K562 (cell line): Measurements from ENCODE around the gene SYNPO2. TPM values are rescaled to one million over a fixed set of nuclear protein-coding genes. Genes with fewer than 3 reads are reported as not detected.

Source experiments
- ATAC-seq: fragments of 200-7000 bp; cut with Tn5 transposase; 3 replicates; pipeline ENCODE4 v1.9.1; 2020; ENCODE audit warnings: moderate library complexity
- BruUV-seq: library from RNA; stranded (reverse); fragments of 400-500 nt; replicated peaks from 2 replicates; lab custom pipeline; 2021; lab: Mats Ljungman, UMichigan
- CTCF ChIA-PET: fragments of 300-600 bp; formaldehyde crosslinking; extraction: SDS; loops from one replicate; lab custom pipeline; 2021; ENCODE audit warnings: low intra/inter-chr PET ratio; lab: Yijun Ruan, JAX
- POLR2A ChIA-PET: fragments of 300-600, 350-650 bp; sonication (Branson Sonifier 250); formaldehyde crosslinking; extraction: SDS; loops from one replicate; lab custom pipeline; 2021; ENCODE audit warnings: antibody characterized with exemption, inconsistent platforms; lab: Yijun Ruan, JAX
- DNase-seq, 4 experiments: peaks; one replicate each; pipeline versions ENCODE4 v3.0.0 to v3.0.0-alpha.2; 2011 to 2018; ENCODE audit warnings: low spot score in 3 of 4, mixed read lengths in 3 of 4; ENCODE audit errors: extremely low read depth in 1 of 4
- FAIRE-seq: peaks from 2 replicates; lab custom pipeline; 2011; peaks lifted over from hg19 to GRCh38; lab: Jason Lieb, UNC
- H2AFZ ChIP-seq: 2 replicates; pipeline ENCODE4 v1.6.0; 2011; ENCODE audit warnings: low read depth, low read length, control low read depth, inconsistent platforms
- H3K27ac ChIP-seq: fragments of 200-600 bp; 3 replicates; pipeline ENCODE4 v1.8.0; 2011; ENCODE audit warnings: low read depth, mild to moderate bottlenecking, control low read depth, inconsistent platforms, low read length, moderate library complexity, mixed read lengths; ENCODE audit errors: extremely low read depth
- H3K27me3 ChIP-seq, 2 experiments: fragments of 300-600 bp in 1 of 2; 2 replicates in 1 of 2; 3 replicates in 1 of 2; pipeline versions ENCODE4 v1.6.0 to v1.8.0; 2011; ENCODE audit warnings: inconsistent platforms in 2 of 2, low read length in 2 of 2, mild to moderate bottlenecking in 1 of 2, mixed read lengths in 1 of 2, moderate library complexity in 1 of 2; ENCODE audit not compliant: control insufficient read depth in 2 of 2, insufficient read depth in 2 of 2
- H3K36me3 ChIP-seq: fragments of 300-600 bp; 3 replicates; pipeline ENCODE4 v1.8.0; 2011; ENCODE audit warnings: mild to moderate bottlenecking, low read length, inconsistent platforms; ENCODE audit not compliant: control insufficient read depth, insufficient read depth
- H3K4me1 ChIP-seq, 2 experiments: fragments of 200-600 bp in 1 of 2; replicated peaks in 1 of 2; 2 replicates in 1 of 2; 3 replicates in 1 of 2; pipeline versions ENCODE4 v1.5.1 to v1.8.0; 2011; ENCODE audit warnings: inconsistent platforms in 2 of 2, low read length in 2 of 2, mild to moderate bottlenecking in 1 of 2, mixed read lengths in 1 of 2, moderate library complexity in 1 of 2; ENCODE audit not compliant: control insufficient read depth in 2 of 2, insufficient read depth in 2 of 2
- H3K4me2 ChIP-seq: 2 replicates; pipeline ENCODE4 v1.6.1; 2011; ENCODE audit warnings: low read length, control low read depth, inconsistent platforms, mixed read lengths; ENCODE audit not compliant: insufficient read depth
- H3K4me3 ChIP-seq: fragments of 200-600 bp; sonication (generic), shearing (Covaris generic); 2 replicates; pipeline ENCODE4 v1.5.1; 2016; ENCODE audit warnings: control low read depth, inconsistent platforms
- H3K79me2 ChIP-seq: fragments of 200-600 bp; 3 replicates; pipeline ENCODE4 v1.8.0; 2011; ENCODE audit warnings: low read length, inconsistent platforms; ENCODE audit not compliant: control insufficient read depth, insufficient read depth
- H3K9ac ChIP-seq, 2 experiments: 2 replicates each; pipeline versions ENCODE4 v1.6.0 to v1.6.1; 2011; ENCODE audit warnings: low read depth in 2 of 2, low read length in 2 of 2, control low read depth in 1 of 2, inconsistent platforms in 1 of 2, mild to moderate bottlenecking in 1 of 2, mixed read lengths in 1 of 2; ENCODE audit not compliant: insufficient read depth in 1 of 2
- H3K9me1 ChIP-seq: one replicate; pipeline ENCODE4 v1.6.0; 2011; ENCODE audit warnings: inconsistent platforms, mild to moderate bottlenecking, low read length, moderate library complexity; ENCODE audit not compliant: control insufficient read depth, insufficient read depth
- H3K9me3 ChIP-seq: replicated peaks from 2 replicates; pipeline ENCODE4 v1.5.1; 2011; ENCODE audit warnings: low read depth, low read length, inconsistent platforms; ENCODE audit not compliant: control insufficient read depth, insufficient read depth
- H4K20me1 ChIP-seq: replicated peaks from 2 replicates; pipeline ENCODE4 v1.6.1; 2011; ENCODE audit warnings: low read length, inconsistent platforms, mixed read lengths; ENCODE audit not compliant: control insufficient read depth, insufficient read depth
- ETS1 ChIP-seq: conservative IDR thresholded peaks from 2 replicates; pipeline ENCODE4 v1.6.1; 2011; ENCODE audit warnings: low read depth, mild to moderate bottlenecking, low read length; ENCODE audit not compliant: control insufficient read depth
- GTF2A2 ChIP-seq: IDR thresholded peaks from 2 replicates; pipeline ENCODE4 v1.6.1; 2016; ENCODE audit warnings: mild to moderate bottlenecking, missing genetic modification characterization, missing compliant biosample characterization
- IRF9 ChIP-seq: fragments of 450-650 bp; IDR thresholded peaks from 2 replicates; pipeline ENCODE4 v1.6.1; 2016; ENCODE audit warnings: missing biosample characterization, missing genetic modification characterization
- KDM1A ChIP-seq, 2 experiments: fragments of 450-650 bp; IDR thresholded peaks; 2 replicates each; pipeline ENCODE4 v1.6.1; 2016; ENCODE audit warnings: mild to moderate bottlenecking in 2 of 2
- MTA3 ChIP-seq: fragments of 450-650 bp; formaldehyde crosslinking; IDR thresholded peaks from 2 replicates; pipeline ENCODE4 v1.6.1; 2017; ENCODE audit warnings: mild to moderate bottlenecking, borderline replicate concordance
- NELFE ChIP-seq: IDR thresholded peaks from 2 replicates; pipeline ENCODE4 v1.6.1; 2011; ENCODE audit warnings: mild to moderate bottlenecking; ENCODE audit not compliant: insufficient read depth, insufficient read length
- SUPT5H ChIP-seq: fragments of 450-650 bp; IDR thresholded peaks from 2 replicates; pipeline ENCODE4 v1.6.1; 2016
- TBL1XR1 ChIP-seq, 2 experiments: IDR thresholded peaks; 2 replicates each; pipeline ENCODE4 v1.6.1; 2012; ENCODE audit warnings: improper control_type of control experiment in 2 of 2, low read length in 2 of 2, mild to moderate bottlenecking in 1 of 2
- ZNF12 ChIP-seq: sonication (generic); formaldehyde crosslinking; IDR thresholded peaks from 2 replicates; pipeline ENCODE4 v1.4.0; 2020; ENCODE audit warnings: mild to moderate bottlenecking, missing genetic modification reagents
- ZNF583 ChIP-seq: fragments of 250-450 bp; sonication (Bioruptor Pico); IDR thresholded peaks from 2 replicates; pipeline ENCODE4 v1.4.0; 2020
- WGBS: fragments of 100-300 bp; shearing (Covaris generic); methylation state at CpG from one replicate; pipeline ENCODE4 v1.1.6; 2016; ENCODE audit warnings: low coverage, mixed read lengths; ENCODE audit not compliant: insufficient coverage; ENCODE audit errors: missing lambda C conversion rate; 5-methylcytosine and 5-hydroxymethylcytosine counted together
- in situ Hi-C: fragments of 300-500 bp; cut with MboI; formaldehyde crosslinking; loops from 4 replicates; pipeline ENCODE4 v1.15.0; 2018; ENCODE audit warnings: inconsistent platforms, mixed read lengths
- intact Hi-C: fragments of 100-400 bp; cut with micrococcal nuclease; formaldehyde crosslinking; loops from 2 replicates; pipeline ENCODE4 v1.14.2; 2022
- polyA plus RNA-seq, 8 experiments: library from polyadenylated mRNA; depleted of rRNA in 4 of 8; stranded (reverse) in 5 of 8; unstranded in 3 of 8; fragments of >200 nt; fragmentation: Nextera tagmentation in 2 of 8; fragmentation: Illumina TruSeq in 1 of 8; extraction: Ambion mirVana in 2 of 8; extraction: Trizol in 1 of 8; gene quantifications; 2 replicates each; pipeline versions ENCODE4 v1.2.1 to v1.2.3, GENCODE V29; 2011 to 2014; ENCODE audit warnings: inconsistent platforms in 1 of 8, missing spikeins in 1 of 8
- total RNA-seq, 7 experiments: library from RNA; depleted of rRNA in 6 of 7; stranded (reverse); fragments of >200 nt in 6 of 7; fragmentation: Illumina TruSeq in 2 of 7; extraction: Trizol in 2 of 7; gene quantifications; 2 replicates each; pipeline versions ENCODE4 v1.2.1 to v1.2.3, GENCODE V29; 2011 to 2021; ENCODE audit warnings: low replicate concordance in 1 of 7

SYNPO2 gene
- total and polyA plus RNA-seq, 9 of the 15 experiments (the other 6 are each of a cell fraction or from before 2014, with no cell fraction given): 0.03 to 0.18 TPM; not detected in 7

- no peak overlapping the region for H2AFZ ChIP-seq
- peaks cover 0 to 9% of the 10 kb centered on the region in 2 experiments; a peak in 2 of 5 replicates for H3K27me3 ChIP-seq
- no peak overlapping the region for H3K9ac ChIP-seq
- intact Hi-C loops: no loop called here
- CTCF ChIA-PET: no interaction called here
- ATAC-seq (no peak), FAIRE-seq (no peak)
- no peaks in the 10 kb centered on the region; a peak in 1 of 5 replicates for H3K4me1 ChIP-seq
- WGBS: 0% methylated on average over 1 of the region's 1 CpG
- TF ChIP-seq NELFE (no peak), IRF9 (tag) (no peak), ZNF12 (CRISPR knock-in tag) (no peak), KDM1A (IDR thresholded peaks at IDR 0.05) (no peak), TBL1XR1 (IDR thresholded peaks at IDR 0.05; ENCODE audit: low read length in 2 of 2) (no peak), ZNF583 (CRISPR knock-in tag) (no peak), ETS1 (no peak), MTA3 (no peak), SUPT5H (no peak), GTF2A2 (tag) (no peak)
- TF ChIP-seq, all 486 proteins: peak for 0
- Histone ChIP-seq H3K9me3 (no peaks in the 10 kb centered on the region), H3K4me3 (no peak overlapping the region), H4K20me1 (no peaks in the 10 kb centered on the region), H3K79me2 (no peaks in the 10 kb centered on the region), H3K36me3 (no peaks in the 10 kb centered on the region), H3K4me2 (no peak overlapping the region), H3K9me1 (no peaks in the 10 kb centered on the region), H3K27ac (no peak overlapping the region)
- POLR2A ChIA-PET: no interaction called here
- no TSS peak for BruUV-seq
- no peak for DNase-seq
- in situ Hi-C loops: no loop called here
Measured at GRCh38 chr4:118992149-118992548, 103.5 kb downstream of the SYNPO2 start.
